ENCODE results near the gene ADAMTS2. TPM values are rescaled to one million over a fixed set of nuclear protein-coding genes. Genes with fewer than 3 reads are reported as not detected.

Gene ADAMTS2
- total RNA-seq, 1 donor from 2014 or later = 8.2 TPM

DNA sequence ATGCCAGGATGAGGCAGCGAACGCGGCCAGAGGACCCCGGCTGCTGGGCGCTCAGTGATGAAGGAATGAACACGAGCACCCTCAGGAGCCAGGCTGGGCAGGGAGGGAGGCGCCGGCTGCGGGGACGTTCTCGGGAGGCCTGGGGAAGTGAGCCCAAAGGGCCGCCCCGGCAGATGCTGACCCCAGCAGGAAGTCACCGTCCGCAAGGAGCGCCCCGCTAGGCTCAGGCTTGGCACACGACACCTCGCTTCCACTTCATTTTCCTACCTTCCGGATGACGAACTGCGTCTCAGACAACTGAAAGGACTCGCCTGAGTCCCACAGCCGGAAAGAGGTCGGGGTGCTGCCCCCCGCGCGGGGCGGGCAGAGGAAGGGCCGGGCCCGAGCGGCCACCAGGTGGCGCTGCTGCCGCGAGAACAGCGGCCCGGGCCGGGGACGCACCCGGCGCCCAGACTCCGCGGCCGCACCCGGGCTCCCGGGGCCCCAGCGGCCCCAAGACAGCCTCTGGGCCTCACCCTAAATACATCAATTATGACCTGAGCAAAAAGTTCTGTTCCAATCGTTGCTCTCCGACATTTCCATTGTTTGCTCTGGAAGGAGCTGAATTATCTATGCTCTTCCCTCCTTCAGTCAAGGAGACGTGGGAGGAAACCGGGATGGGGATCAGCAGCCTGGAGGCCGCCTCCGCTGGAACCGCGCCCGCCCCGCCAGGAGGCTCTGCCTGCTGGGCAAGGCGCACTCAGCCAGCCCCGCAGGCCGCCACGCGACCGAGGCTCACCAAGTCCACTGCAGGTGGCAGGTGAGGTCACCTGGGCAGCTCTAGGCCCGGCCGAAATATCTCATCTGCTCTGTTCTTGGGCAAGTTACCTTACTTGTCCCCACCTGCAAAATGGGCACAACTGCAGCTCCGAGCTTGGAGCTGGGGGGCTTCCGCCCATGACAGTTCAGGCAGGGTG is 178.1 kb downstream of the ADAMTS2 start:
- TF ChIP-seq, protein P1, sequence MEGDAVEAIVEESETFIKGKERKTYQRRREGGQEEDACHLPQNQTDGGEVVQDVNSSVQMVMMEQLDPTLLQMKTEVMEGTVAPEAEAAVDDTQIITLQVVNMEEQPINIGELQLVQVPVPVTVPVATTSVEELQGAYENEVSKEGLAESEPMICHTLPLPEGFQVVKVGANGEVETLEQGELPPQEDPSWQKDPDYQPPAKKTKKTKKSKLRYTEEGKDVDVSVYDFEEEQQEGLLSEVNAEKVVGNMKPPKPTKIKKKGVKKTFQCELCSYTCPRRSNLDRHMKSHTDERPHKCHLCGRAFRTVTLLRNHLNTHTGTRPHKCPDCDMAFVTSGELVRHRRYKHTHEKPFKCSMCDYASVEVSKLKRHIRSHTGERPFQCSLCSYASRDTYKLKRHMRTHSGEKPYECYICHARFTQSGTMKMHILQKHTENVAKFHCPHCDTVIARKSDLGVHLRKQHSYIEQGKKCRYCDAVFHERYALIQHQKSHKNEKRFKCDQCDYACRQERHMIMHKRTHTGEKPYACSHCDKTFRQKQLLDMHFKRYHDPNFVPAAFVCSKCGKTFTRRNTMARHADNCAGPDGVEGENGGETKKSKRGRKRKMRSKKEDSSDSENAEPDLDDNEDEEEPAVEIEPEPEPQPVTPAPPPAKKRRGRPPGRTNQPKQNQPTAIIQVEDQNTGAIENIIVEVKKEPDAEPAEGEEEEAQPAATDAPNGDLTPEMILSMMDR (IDR thresholded peaks at IDR 0.05; ENCODE audit: unreplicated experiment) = peak; percentile 92
- peak; percentile 51 to 81 for DNase-seq (ENCODE audit: low spot score in 2 of 2, unreplicated experiment in 2 of 2)
- Mint-ChIP-seq H3K4me3 (peak overlapping the region; percentile 31), H3K4me1 (no peaks in the 10 kb centered on the region), H3K9me3 (no peaks in the 10 kb centered on the region), H3K27me3 (ENCODE audit: low read depth) (no peaks in the 10 kb centered on the region), H3K36me3 (no peaks in the 10 kb centered on the region), H3K27ac (no peak overlapping the region)

DNA sequence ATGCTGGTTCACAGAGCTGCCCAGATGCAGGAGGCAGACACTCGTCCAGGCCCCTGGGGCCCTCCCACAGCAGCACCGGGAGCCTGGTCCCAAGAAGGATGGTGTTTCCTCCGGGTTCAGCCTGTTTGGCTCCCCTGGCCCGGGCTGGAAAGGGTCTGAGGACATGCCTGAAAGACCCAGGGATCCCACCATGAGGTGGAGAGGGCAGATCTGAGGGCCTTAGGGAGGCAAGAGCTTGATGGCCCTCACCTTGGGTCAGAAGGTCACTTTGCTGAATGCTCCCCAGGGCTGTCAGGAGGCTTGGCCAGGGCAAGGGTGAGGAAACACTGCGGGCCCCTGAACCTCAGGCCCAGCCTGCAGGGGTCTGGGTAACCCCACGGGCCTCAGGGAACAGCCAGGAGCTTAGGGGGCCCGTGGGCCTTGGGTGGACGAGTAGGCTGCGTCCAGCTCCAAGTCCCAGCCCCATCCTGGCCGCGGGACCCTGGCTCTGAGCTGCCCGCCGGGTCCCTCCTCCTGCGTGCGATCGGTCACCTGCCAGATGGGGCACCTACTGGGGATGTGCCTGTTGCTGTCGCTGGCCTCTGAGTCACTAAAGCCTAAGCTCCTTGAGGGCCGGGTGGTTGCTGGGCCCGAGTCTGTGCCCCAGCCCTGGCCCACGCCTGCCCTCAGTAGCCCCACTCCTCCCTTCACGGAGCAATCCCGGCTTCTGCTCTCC is 178.9 kb downstream of the ADAMTS2 start:
- no peaks in the 10 kb centered on the region for H3K36me3 Mint-ChIP-seq
- no peaks in the 10 kb centered on the region for H3K4me1 Mint-ChIP-seq
- peaks cover 3% of the 10 kb centered on the region for H3K9me3 Mint-ChIP-seq
- no peaks in the 10 kb centered on the region for H3K27me3 Mint-ChIP-seq (ENCODE audit: low read depth)
- TF ChIP-seq, protein P1 (IDR thresholded peaks at IDR 0.05; ENCODE audit: unreplicated experiment) = no peak
- no peak overlapping the region for H3K4me3 Mint-ChIP-seq
- H3K27ac Mint-ChIP-seq = no peak overlapping the region
- no peak for DNase-seq (ENCODE audit: low spot score in 2 of 2, unreplicated experiment in 2 of 2)

DNA sequence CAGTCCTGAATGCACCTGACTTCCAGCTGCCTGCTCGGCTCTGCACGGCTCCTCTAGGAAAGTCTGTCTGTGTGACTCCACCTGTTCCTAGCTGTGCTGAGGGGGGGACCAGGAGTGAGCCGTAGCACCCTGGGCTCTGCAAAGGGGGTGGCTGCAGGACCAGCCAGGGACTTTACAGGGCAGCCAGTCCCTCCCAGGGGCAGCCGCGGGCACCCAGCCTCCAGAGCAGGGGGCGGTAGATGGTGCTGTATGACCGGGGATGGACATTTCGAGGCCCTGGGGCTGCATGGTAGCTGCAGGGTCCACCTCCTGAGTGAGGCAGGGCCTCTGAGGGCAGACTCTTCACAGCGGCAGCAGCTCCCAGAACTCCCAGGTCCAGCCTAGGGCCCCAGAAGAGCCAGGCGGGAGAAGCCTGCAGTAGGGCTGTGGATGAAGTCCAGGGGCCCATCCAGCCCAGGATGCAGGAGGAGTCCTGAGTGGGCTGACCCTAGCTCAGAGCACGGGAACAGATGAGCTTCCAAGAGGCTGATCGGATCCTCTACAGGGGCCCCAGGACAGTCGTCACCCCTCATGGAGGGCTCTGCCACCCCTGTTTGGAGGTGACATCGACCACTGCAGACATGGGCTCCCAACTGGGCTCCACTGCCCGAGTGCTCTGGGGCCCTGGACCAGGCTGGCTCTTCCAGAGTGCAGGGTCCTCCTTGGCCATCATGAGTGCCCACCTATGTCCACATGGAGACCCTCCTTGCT is 179.7 kb downstream of the ADAMTS2 start:
- Mint-ChIP-seq H3K27me3 (ENCODE audit: low read depth) (no peaks in the 10 kb centered on the region), H3K36me3 (no peaks in the 10 kb centered on the region), H3K4me3 (no peak overlapping the region), H3K9me3 (peaks cover 9% of the 10 kb centered on the region), H3K27ac (no peak overlapping the region), H3K4me1 (no peaks in the 10 kb centered on the region)
- DNase-seq (ENCODE audit: low spot score in 2 of 2, unreplicated experiment in 2 of 2) = no peak
- TF ChIP-seq, protein P1 (IDR thresholded peaks at IDR 0.05; ENCODE audit: unreplicated experiment) = no peak

DNA sequence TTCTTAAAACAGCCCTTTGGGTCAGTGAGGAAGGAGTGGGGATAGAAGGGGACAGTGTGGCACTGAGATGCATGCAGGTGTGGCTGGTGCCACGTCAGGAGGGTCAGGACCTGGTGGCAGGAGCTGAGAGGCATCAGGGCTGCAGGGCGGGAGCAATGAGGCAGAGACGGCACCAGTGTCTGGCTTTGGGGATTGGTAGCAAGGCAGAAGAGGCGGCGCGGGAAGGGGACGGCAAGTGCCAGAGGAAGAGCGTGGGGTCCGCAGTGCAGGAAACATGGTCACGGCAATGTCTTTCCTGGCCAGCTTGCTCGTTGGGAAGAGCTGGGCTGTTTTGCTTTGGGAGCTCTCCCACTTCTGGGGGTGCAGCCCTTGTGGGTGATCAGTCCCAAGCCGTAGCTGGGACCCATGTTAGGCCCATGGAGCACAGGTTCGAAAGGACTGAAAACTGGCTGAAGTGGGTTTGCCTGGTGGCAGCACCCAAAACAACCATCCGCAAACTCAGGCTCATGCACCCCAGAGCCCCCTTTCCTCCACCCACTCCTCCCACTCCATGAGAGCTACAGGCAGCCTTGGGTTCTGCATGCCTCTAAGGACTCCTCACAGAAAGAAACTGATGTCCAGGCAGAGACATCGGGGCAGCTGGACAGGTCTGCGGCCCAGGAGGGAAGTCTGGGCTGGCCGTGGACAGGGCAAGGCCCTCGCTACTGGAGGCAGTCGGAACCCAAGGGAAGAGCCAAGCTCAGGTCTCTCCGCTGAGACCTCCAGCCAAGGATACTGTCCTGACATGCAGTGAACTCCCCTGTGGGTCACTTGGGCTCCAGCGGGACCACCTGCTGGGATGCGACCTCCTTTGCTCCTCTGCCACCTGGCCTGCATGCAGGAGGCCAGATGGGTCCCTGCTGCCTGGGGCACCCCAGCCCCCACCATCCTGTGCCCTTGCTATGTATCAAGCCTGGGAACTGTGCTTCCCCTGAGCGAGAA is 180.6 kb downstream of the ADAMTS2 start:
- no peak overlapping the region for H3K4me3 Mint-ChIP-seq
- no peaks in the 10 kb centered on the region for H3K4me1 Mint-ChIP-seq
- peaks cover 13% of the 10 kb centered on the region for H3K9me3 Mint-ChIP-seq
- TF ChIP-seq, protein P1 (IDR thresholded peaks at IDR 0.05; ENCODE audit: unreplicated experiment) = no peak
- H3K27me3 Mint-ChIP-seq (ENCODE audit: low read depth) = no peaks in the 10 kb centered on the region
- DNase-seq (ENCODE audit: low spot score in 2 of 2, unreplicated experiment in 2 of 2) = no peak
- H3K27ac Mint-ChIP-seq = no peak overlapping the region
- no peaks in the 10 kb centered on the region for H3K36me3 Mint-ChIP-seq
